Liver (tissue), 9 donors: ENCODE data around the gene CEP164. TPM values are rescaled to one million over a fixed set of nuclear protein-coding genes. Genes with fewer than 3 reads are reported as not detected.

Source experiments
- DNase-seq: peaks from one replicate; pipeline ENCODE4 v3.0.0-alpha.2; 2017; ENCODE audit warnings: low spot score
- H3K27ac ChIP-seq, 2 donors: one replicate each; pipeline ENCODE4 v1.7.0; 2013; ENCODE audit warnings: inconsistent platforms in 2 of 2, low read length in 2 of 2, control low read depth in 1 of 2, low read depth in 1 of 2, mild to moderate bottlenecking in 1 of 2
- H3K27me3 ChIP-seq, 4 donors: one replicate each; pipeline versions ENCODE4 v1.6.1 to v1.7.0; 2013; ENCODE audit warnings: low read length in 3 of 4, inconsistent platforms in 1 of 4, mild to moderate bottlenecking in 1 of 4, moderate library complexity in 1 of 4; ENCODE audit not compliant: control insufficient read depth in 4 of 4, insufficient read depth in 4 of 4
- H3K36me3 ChIP-seq, 4 donors: one replicate each; pipeline versions ENCODE4 v1.6.1 to v1.7.0; 2013; ENCODE audit warnings: low read length in 3 of 4, mild to moderate bottlenecking in 3 of 4, low read depth in 1 of 4, moderate library complexity in 1 of 4; ENCODE audit not compliant: control insufficient read depth in 4 of 4, insufficient read depth in 3 of 4
- H3K4me1 ChIP-seq, 4 donors: one replicate each; pipeline versions ENCODE4 v1.6.1 to v1.7.0; 2013; ENCODE audit warnings: low read length in 3 of 4, mild to moderate bottlenecking in 3 of 4, moderate library complexity in 1 of 4; ENCODE audit not compliant: control insufficient read depth in 4 of 4, insufficient read depth in 4 of 4
- H3K4me3 ChIP-seq, 3 donors: one replicate each; pipeline versions ENCODE4 v1.6.1 to v1.7.0; 2013; ENCODE audit warnings: low read length in 3 of 3, control low read depth in 1 of 3, low read depth in 1 of 3, mild to moderate bottlenecking in 1 of 3
- H3K9ac ChIP-seq, 2 donors: one replicate each; pipeline ENCODE4 v1.7.0; 2013; ENCODE audit warnings: low read length in 2 of 2, mild to moderate bottlenecking in 2 of 2, moderate library complexity in 2 of 2, control low read depth in 1 of 2, low read depth in 1 of 2
- H3K9me3 ChIP-seq, 4 donors: one replicate each; pipeline versions ENCODE4 v1.6.1 to v1.7.0; 2013; ENCODE audit warnings: low read length in 3 of 4; ENCODE audit not compliant: control insufficient read depth in 4 of 4
- ATF3 ChIP-seq: IDR thresholded peaks from 2 replicates; pipeline ENCODE4 v1.6.1; 2016; ENCODE audit warnings: antibody characterized with exemption
- EGR1 ChIP-seq, 2 donors: IDR thresholded peaks; 2 replicates each; pipeline ENCODE4 v1.6.1; 2016 to 2018; ENCODE audit warnings: antibody characterized with exemption in 2 of 2, low read depth in 2 of 2
- FOXA1 ChIP-seq: IDR thresholded peaks from 2 replicates; pipeline ENCODE4 v1.6.1; 2016; ENCODE audit warnings: antibody characterized with exemption
- FOXA2 ChIP-seq: IDR thresholded peaks from 2 replicates; pipeline ENCODE4 v1.6.1; 2016; ENCODE audit warnings: antibody characterized with exemption
- GABPA ChIP-seq, 2 donors: IDR thresholded peaks in 1 of 2; conservative IDR thresholded peaks in 1 of 2; 2 replicates each; pipeline ENCODE4 v1.6.1; 2016; ENCODE audit warnings: antibody characterized with exemption in 2 of 2, mild to moderate bottlenecking in 1 of 2, moderate library complexity in 1 of 2
- HNF4A ChIP-seq, 2 donors: conservative IDR thresholded peaks; 2 replicates each; pipeline ENCODE4 v1.6.1; 2016; ENCODE audit warnings: antibody characterized with exemption in 2 of 2, mild to moderate bottlenecking in 2 of 2
- HNF4G ChIP-seq: IDR thresholded peaks from 2 replicates; pipeline ENCODE4 v1.6.1; 2016; ENCODE audit warnings: antibody characterized with exemption
- JUND ChIP-seq, 2 donors: IDR thresholded peaks; 2 replicates each; pipeline ENCODE4 v1.6.1; 2016; ENCODE audit warnings: antibody characterized with exemption in 2 of 2
- MAX ChIP-seq: IDR thresholded peaks from 2 replicates; pipeline ENCODE4 v1.6.1; 2016; ENCODE audit warnings: antibody characterized with exemption
- NR2F2 ChIP-seq: IDR thresholded peaks from 2 replicates; pipeline ENCODE4 v1.6.1; 2016; ENCODE audit warnings: antibody characterized with exemption
- RAD21 ChIP-seq, 2 donors: IDR thresholded peaks; 2 replicates each; pipeline ENCODE4 v1.6.1; 2016; ENCODE audit warnings: antibody characterized with exemption in 2 of 2, mild to moderate bottlenecking in 2 of 2
- REST ChIP-seq: IDR thresholded peaks from 2 replicates; pipeline ENCODE4 v1.6.1; 2016; ENCODE audit warnings: antibody characterized with exemption, mild to moderate bottlenecking
- RXRA ChIP-seq, 2 donors: IDR thresholded peaks; 2 replicates each; pipeline ENCODE4 v1.6.1; 2017 to 2018; ENCODE audit warnings: antibody characterized with exemption in 2 of 2, mild to moderate bottlenecking in 1 of 2
- SP1 ChIP-seq: IDR thresholded peaks from 2 replicates; pipeline ENCODE4 v1.6.1; 2018; ENCODE audit warnings: antibody characterized with exemption, mild to moderate bottlenecking
- TAF1 ChIP-seq: conservative IDR thresholded peaks from 2 replicates; pipeline ENCODE4 v1.6.1; 2016; ENCODE audit warnings: antibody characterized with exemption, mild to moderate bottlenecking
- YY1 ChIP-seq: IDR thresholded peaks from 2 replicates; pipeline ENCODE4 v1.6.1; 2016; ENCODE audit warnings: antibody characterized with exemption, mild to moderate bottlenecking
- WGBS: extraction: QIAGEN DNeasy Blood & Tissue Kit; methylation state at CpG from one replicate; pipeline ENCODE4 v1.1.7; 2013; 5-methylcytosine and 5-hydroxymethylcytosine counted together
- polyA plus RNA-seq, 2 donors: library from polyadenylated mRNA; stranded (reverse) in 1 of 2; unstranded in 1 of 2; fragments of 200-250 nt in 1 of 2; fragments of >200 nt in 1 of 2; fragmentation: Nextera tagmentation in 1 of 2; extraction: Ambion mirVana in 1 of 2; gene quantifications; one replicate each; pipeline versions ENCODE4 v1.2.1 to v1.2.3, GENCODE V29; 2013 to 2015
- total RNA-seq, 2 donors: library from RNA; depleted of rRNA; stranded (reverse); fragments of >200 nt; gene quantifications; one replicate each; pipeline ENCODE4 v1.2.3, GENCODE V29; 2014
- TF ChIP-seq, protein P1 (sequence below): fragments of 150-350 bp; IDR thresholded peaks from 2 replicates; pipeline ENCODE4 v1.5.1; 2017; ENCODE audit warnings: improper control_type of control experiment, low read depth, low read length; ENCODE audit not compliant: missing input control
- TF ChIP-seq, protein P2 (sequence below): IDR thresholded peaks from 2 replicates; pipeline ENCODE4 v1.6.1; 2016; ENCODE audit warnings: antibody characterized with exemption
- donor health status: healthy.
- donor health status: healthy.
- donor health status: healthy.
- donor health status: healthy.
- donor health status: healthy.

The CEP164 gene
- total and polyA plus RNA-seq, 4 donors: 4.1 to 12.3 (median 5.9) TPM

- H3K9ac ChIP-seq: no peak overlapping the region
- 95% methylated on average over 7 of the region's 7 CpGs for WGBS
- H3K36me3 ChIP-seq: no peaks in the 10 kb centered on the region
- no peak for DNase-seq
- H3K27me3 ChIP-seq: no peaks in the 10 kb centered on the region
- H3K4me3 ChIP-seq: no peak overlapping the region
- TF ChIP-seq ATF3: no peak
- no peak for TF ChIP-seq FOXA1
- TF ChIP-seq NR2F2: no peak
- TF ChIP-seq YY1: no peak
- TF ChIP-seq JUND (IDR thresholded peaks at IDR 0.05): no peak
- TF ChIP-seq RXRA (IDR thresholded peaks at IDR 0.05): no peak
- no peak for TF ChIP-seq FOXA2
- TF ChIP-seq MAX: no peak
- TF ChIP-seq EGR1 (IDR thresholded peaks at IDR 0.05; ENCODE audit: low read depth in 2 of 2): no peak
- TF ChIP-seq HNF4A (conservative IDR thresholded peaks at IDR 0.05): no peak
- TF ChIP-seq, protein P1, sequence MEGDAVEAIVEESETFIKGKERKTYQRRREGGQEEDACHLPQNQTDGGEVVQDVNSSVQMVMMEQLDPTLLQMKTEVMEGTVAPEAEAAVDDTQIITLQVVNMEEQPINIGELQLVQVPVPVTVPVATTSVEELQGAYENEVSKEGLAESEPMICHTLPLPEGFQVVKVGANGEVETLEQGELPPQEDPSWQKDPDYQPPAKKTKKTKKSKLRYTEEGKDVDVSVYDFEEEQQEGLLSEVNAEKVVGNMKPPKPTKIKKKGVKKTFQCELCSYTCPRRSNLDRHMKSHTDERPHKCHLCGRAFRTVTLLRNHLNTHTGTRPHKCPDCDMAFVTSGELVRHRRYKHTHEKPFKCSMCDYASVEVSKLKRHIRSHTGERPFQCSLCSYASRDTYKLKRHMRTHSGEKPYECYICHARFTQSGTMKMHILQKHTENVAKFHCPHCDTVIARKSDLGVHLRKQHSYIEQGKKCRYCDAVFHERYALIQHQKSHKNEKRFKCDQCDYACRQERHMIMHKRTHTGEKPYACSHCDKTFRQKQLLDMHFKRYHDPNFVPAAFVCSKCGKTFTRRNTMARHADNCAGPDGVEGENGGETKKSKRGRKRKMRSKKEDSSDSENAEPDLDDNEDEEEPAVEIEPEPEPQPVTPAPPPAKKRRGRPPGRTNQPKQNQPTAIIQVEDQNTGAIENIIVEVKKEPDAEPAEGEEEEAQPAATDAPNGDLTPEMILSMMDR: no peak
- TF ChIP-seq, protein P2, sequence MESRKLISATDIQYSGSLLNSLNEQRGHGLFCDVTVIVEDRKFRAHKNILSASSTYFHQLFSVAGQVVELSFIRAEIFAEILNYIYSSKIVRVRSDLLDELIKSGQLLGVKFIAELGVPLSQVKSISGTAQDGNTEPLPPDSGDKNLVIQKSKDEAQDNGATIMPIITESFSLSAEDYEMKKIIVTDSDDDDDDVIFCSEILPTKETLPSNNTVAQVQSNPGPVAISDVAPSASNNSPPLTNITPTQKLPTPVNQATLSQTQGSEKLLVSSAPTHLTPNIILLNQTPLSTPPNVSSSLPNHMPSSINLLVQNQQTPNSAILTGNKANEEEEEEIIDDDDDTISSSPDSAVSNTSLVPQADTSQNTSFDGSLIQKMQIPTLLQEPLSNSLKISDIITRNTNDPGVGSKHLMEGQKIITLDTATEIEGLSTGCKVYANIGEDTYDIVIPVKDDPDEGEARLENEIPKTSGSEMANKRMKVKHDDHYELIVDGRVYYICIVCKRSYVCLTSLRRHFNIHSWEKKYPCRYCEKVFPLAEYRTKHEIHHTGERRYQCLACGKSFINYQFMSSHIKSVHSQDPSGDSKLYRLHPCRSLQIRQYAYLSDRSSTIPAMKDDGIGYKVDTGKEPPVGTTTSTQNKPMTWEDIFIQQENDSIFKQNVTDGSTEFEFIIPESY: no peak
- TF ChIP-seq REST: no peak
- TF ChIP-seq HNF4G: no peak
- no peak for TF ChIP-seq TAF1
- no peak for TF ChIP-seq SP1
- no peak for TF ChIP-seq RAD21 (IDR thresholded peaks at IDR 0.05)
- no peak for TF ChIP-seq GABPA (IDR thresholded peaks at IDR 0.05 in 1 of 2, conservative IDR thresholded peaks at IDR 0.05 in 1 of 2)
- H3K27ac ChIP-seq: no peak overlapping the region
- H3K4me1 ChIP-seq: peaks cover 0 to 1% (median 0%) of the 10 kb centered on the region in 4 donors
- no peaks in the 10 kb centered on the region for H3K9me3 ChIP-seq
Observed at GRCh38 chr11:117431436-117431835, 103.8 kb downstream of the CEP164 start.
